Tibial nerve (tissue), 4 donors: ENCODE results near the gene AUTS2. TPM values are rescaled to one million over a fixed set of nuclear protein-coding genes. Genes with fewer than 3 reads are reported as not detected.

Experiments used
- DNase-seq, 2 donors: peaks; one replicate each; pipeline ENCODE4 v3.0.0-alpha.2; 2019; ENCODE audit warnings: low spot score in 2 of 2
- H3K27ac ChIP-seq, 4 donors: fragments of 200-600 bp; sonication (generic) in 3 of 4; one replicate each; pipeline ENCODE4 v1.5.1; 2017 to 2019; ENCODE audit warnings: mild to moderate bottlenecking in 1 of 4
- H3K27me3 ChIP-seq, 2 donors: fragments of 200-600 bp; sonication (generic) in 1 of 2; one replicate each; pipeline versions ENCODE4 v1.5.1 to v1.6.0; 2017 to 2019
- H3K36me3 ChIP-seq, 3 donors: fragments of 200-600 bp; sonication (generic); one replicate each; pipeline ENCODE4 v1.5.1; 2018 to 2019
- H3K4me1 ChIP-seq, 4 donors: fragments of 200-600 bp; sonication (generic) in 3 of 4; one replicate each; pipeline ENCODE4 v1.5.1; 2017 to 2019
- H3K4me3 ChIP-seq, 4 donors: fragments of 200-600 bp; sonication (generic) in 3 of 4; one replicate each; pipeline ENCODE4 v1.5.1; 2017 to 2019; ENCODE audit warnings: mild to moderate bottlenecking in 1 of 4, moderate library complexity in 1 of 4
- H3K9me3 ChIP-seq, 4 donors: fragments of 200-600 bp; sonication (generic) in 3 of 4; one replicate each; pipeline ENCODE4 v1.5.1; 2017 to 2019
- EP300 ChIP-seq, 2 donors: sonication (generic); formaldehyde crosslinking; IDR thresholded peaks; one replicate each; pipeline ENCODE4 v1.6.1; 2017; ENCODE audit warnings: antibody characterized with exemption in 2 of 2, mild to moderate bottlenecking in 1 of 2
- POLR2A ChIP-seq, 2 donors: fragments of 450-650 bp; IDR thresholded peaks; one replicate each; pipeline ENCODE4 v1.6.1; 2017; ENCODE audit warnings: antibody characterized with exemption in 2 of 2, mild to moderate bottlenecking in 2 of 2, moderate library complexity in 2 of 2
- WGBS, 2 donors: methylation state at CpG; one replicate each; pipeline ENCODE4 v1.1.5; 2018; 5-methylcytosine and 5-hydroxymethylcytosine counted together
- total RNA-seq, 4 donors: library from RNA; depleted of rRNA; stranded (reverse); fragments of >200 nt; gene quantifications; one replicate each; pipeline ENCODE4 v1.1.0, GENCODE V29; 2016
- TF ChIP-seq, protein P1 (sequence below), 5 experiments: fragments of 200-600 bp in 3 of 5; fragments of 450-650 bp in 2 of 5; sonication (generic) in 3 of 5; IDR thresholded peaks; one replicate each; pipeline ENCODE4 v1.5.1; 2016 to 2019; ENCODE audit warnings: antibody characterized with exemption in 5 of 5, mild to moderate bottlenecking in 3 of 5, moderate library complexity in 2 of 5

Gene AUTS2
- total RNA-seq, 4 donors from 2014 or later = 56.6 to 87.9 (median 71.6) TPM

DNA sequence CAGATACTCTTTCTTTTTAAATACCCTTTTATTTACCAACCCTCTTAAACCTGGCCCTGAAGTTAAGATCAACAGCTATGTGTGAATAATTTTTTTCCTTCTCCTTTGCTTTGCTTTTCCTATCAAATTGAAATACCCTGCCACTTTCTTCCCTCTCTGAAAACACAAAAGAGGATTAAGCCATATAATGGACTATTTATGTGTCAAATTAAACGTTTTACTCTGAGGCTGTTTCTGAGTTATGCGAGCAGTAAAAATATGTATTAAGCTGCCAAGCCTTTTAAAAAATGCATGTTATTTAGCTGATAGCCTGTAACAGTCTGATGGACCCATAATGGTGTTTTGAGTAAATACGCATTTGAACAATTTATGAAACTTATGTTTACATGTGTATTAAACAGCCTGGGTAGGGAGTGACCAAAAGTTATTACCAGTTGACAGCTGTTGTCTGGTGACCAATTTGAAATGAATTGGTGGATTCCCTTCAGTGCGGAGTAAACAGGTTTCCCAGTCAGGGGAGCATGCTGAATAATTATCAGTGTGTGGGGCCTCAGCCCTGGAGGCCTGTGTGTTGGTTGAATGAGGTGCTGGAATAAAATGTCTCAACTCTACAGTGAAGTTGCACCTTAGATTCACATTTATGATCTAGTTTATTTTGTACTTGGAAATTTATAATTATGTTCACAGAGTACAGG lies 89.6 kb downstream of the AUTS2 start:
- no peak overlapping the region for H3K27ac ChIP-seq
- no peaks in the 10 kb centered on the region for H3K36me3 ChIP-seq
- no peaks in the 10 kb centered on the region for H3K27me3 ChIP-seq
- DNase-seq = no peak
- 43 to 46% methylated on average over 4 of the region's 4 CpGs for WGBS, 2 donors
- no peak for TF ChIP-seq EP300 (IDR thresholded peaks at IDR 0.05)
- no peak for TF ChIP-seq POLR2A (IDR thresholded peaks at IDR 0.05)
- TF ChIP-seq, protein P1, sequence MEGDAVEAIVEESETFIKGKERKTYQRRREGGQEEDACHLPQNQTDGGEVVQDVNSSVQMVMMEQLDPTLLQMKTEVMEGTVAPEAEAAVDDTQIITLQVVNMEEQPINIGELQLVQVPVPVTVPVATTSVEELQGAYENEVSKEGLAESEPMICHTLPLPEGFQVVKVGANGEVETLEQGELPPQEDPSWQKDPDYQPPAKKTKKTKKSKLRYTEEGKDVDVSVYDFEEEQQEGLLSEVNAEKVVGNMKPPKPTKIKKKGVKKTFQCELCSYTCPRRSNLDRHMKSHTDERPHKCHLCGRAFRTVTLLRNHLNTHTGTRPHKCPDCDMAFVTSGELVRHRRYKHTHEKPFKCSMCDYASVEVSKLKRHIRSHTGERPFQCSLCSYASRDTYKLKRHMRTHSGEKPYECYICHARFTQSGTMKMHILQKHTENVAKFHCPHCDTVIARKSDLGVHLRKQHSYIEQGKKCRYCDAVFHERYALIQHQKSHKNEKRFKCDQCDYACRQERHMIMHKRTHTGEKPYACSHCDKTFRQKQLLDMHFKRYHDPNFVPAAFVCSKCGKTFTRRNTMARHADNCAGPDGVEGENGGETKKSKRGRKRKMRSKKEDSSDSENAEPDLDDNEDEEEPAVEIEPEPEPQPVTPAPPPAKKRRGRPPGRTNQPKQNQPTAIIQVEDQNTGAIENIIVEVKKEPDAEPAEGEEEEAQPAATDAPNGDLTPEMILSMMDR (IDR thresholded peaks at IDR 0.05) = no peak
- H3K9me3 ChIP-seq = no peaks in the 10 kb centered on the region
- H3K4me3 ChIP-seq = no peak overlapping the region
- H3K4me1 ChIP-seq = peaks cover 0 to 15% (median 0%) of the 10 kb centered on the region in 4 donors

- no peaks in the 10 kb centered on the region for H3K27me3 ChIP-seq
- H3K4me1 ChIP-seq = peaks cover 0 to 2% (median 0%) of the 10 kb centered on the region in 4 donors
- 80 to 84% methylated on average over 2 to 6 of the region's 6 CpGs for WGBS, 2 donors
- no peak overlapping the region for H3K4me3 ChIP-seq
- no peak for DNase-seq
- H3K36me3 ChIP-seq = no peaks in the 10 kb centered on the region
- no peak overlapping the region for H3K27ac ChIP-seq
- H3K9me3 ChIP-seq = no peaks in the 10 kb centered on the region
- TF ChIP-seq, protein P1 (IDR thresholded peaks at IDR 0.05) = no peak
- no peak for TF ChIP-seq EP300 (IDR thresholded peaks at IDR 0.05)
- no peak for TF ChIP-seq POLR2A (IDR thresholded peaks at IDR 0.05)
These were observed 92.1 kb downstream of the AUTS2 start for GRCh38 chr7:69690329-69690728.

DNA sequence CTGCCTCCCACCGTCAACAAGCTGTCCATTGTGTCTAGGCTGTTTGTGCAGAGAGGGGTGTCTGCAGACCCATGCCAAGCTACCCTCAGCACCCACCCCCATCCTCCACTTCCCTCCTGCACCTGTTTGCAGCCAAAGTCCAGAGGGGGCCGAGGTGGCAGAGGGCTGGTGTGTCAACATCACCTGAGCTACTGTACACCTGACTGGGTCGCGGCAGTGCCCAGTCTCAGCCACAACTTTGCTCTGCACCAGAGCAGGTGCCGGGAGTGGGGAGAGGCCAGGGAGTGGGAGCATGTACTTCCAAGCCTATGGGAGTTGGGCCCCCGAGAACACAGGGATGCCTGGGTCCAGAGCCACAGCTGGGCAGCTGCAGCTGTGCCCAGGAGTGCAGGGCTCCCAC lies 93.1 kb downstream of the AUTS2 start:
- no peak for DNase-seq
- Histone ChIP-seq H3K27ac (no peak overlapping the region), H3K4me3 (no peak overlapping the region), H3K27me3 (no peaks in the 10 kb centered on the region), H3K4me1 (peaks cover 0 to under 1% (median 0%) of the 10 kb centered on the region in 4 donors), H3K9me3 (no peaks in the 10 kb centered on the region), H3K36me3 (no peaks in the 10 kb centered on the region)
- TF ChIP-seq, protein P1 (IDR thresholded peaks at IDR 0.05) = no peak
- no peak for TF ChIP-seq POLR2A (IDR thresholded peaks at IDR 0.05)
- TF ChIP-seq EP300 (IDR thresholded peaks at IDR 0.05) = no peak
- WGBS, 2 donors = 89 to 95% methylated on average over 2 to 5 of the region's 6 CpGs

DNA sequence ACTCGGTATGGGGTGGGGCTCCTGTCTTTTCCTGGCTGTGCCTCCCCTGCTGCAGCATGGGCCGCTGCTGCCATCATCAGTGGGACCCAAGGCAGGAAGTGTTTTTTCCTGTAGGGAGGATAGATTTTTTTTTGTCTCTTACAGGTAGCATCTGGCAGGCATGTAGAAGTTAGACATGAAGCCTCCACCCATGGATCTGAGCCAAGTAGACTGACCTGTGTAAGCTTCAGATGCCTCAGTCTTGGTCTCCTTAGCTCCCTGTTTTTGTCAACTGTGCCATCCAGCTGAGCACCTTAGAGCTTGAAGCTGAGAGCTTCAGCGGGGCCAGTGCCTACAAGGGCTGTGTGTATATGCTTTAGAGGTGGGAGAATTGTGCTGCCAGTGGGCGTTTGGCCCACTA lies 93.5 kb downstream of the AUTS2 start:
- Histone ChIP-seq H3K36me3 (no peaks in the 10 kb centered on the region), H3K4me1 (peaks cover 0 to 3% (median 0%) of the 10 kb centered on the region in 4 donors), H3K27ac (no peak overlapping the region), H3K4me3 (no peak overlapping the region), H3K9me3 (no peaks in the 10 kb centered on the region), H3K27me3 (no peaks in the 10 kb centered on the region)
- DNase-seq = no peak
- 78 to 83% methylated on average over 4 of the region's 4 CpGs for WGBS, 2 donors
- TF ChIP-seq, protein P1 (IDR thresholded peaks at IDR 0.05) = no peak
- TF ChIP-seq EP300 (IDR thresholded peaks at IDR 0.05) (no peak), POLR2A (IDR thresholded peaks at IDR 0.05) (no peak)

- Histone ChIP-seq H3K27ac (no peak overlapping the region), H3K36me3 (no peaks in the 10 kb centered on the region), H3K4me3 (no peak overlapping the region), H3K9me3 (no peaks in the 10 kb centered on the region), H3K27me3 (no peaks in the 10 kb centered on the region), H3K4me1 (peaks cover 0 to 3% (median 0%) of the 10 kb centered on the region in 4 donors)
- DNase-seq = no peak
- 89 to 98% methylated on average over 3 of the region's 3 CpGs for WGBS, 2 donors
- no peak for TF ChIP-seq POLR2A (IDR thresholded peaks at IDR 0.05)
- TF ChIP-seq, protein P1 (IDR thresholded peaks at IDR 0.05) = no peak
- TF ChIP-seq EP300 (IDR thresholded peaks at IDR 0.05) = no peak
These were observed 94.3 kb downstream of the AUTS2 start for GRCh38 chr7:69692611-69693010.
